WERI-Rb-1 (cell line): ENCODE results near the gene FAM187B.

Experiments
- DNase-seq: peaks from one replicate; pipeline ENCODE4 v3.0.0-alpha.2; 2020
- H3K27ac ChIP-seq: fragments of 250-450 bp; sonication (Bioruptor Pico); 2 replicates; pipeline ENCODE4 v1.5.1; 2020; ENCODE audit warnings: mild to moderate bottlenecking, moderate library complexity
- H3K27me3 ChIP-seq: fragments of 250-450 bp; sonication (Bioruptor Pico); 2 replicates; pipeline ENCODE4 v1.5.1; 2021; ENCODE audit warnings: mild to moderate bottlenecking, low read depth, moderate library complexity; ENCODE audit not compliant: insufficient read depth, severe bottlenecking
- H3K36me3 ChIP-seq: fragments of 250-450 bp; sonication (Bioruptor Pico); 2 replicates; pipeline ENCODE4 v1.5.1; 2020; ENCODE audit warnings: mild to moderate bottlenecking, moderate library complexity
- H3K4me3 ChIP-seq: 2 replicates; pipeline ENCODE4 v1.5.1; 2011; ENCODE audit warnings: low read depth, mild to moderate bottlenecking, control low read depth, low read length
- H3K9me3 ChIP-seq: fragments of 250-450 bp; sonication (Bioruptor Pico); 2 replicates; pipeline ENCODE4 v1.5.1; 2021; ENCODE audit warnings: mild to moderate bottlenecking, moderate library complexity; ENCODE audit not compliant: severe bottlenecking
- TF ChIP-seq, protein P1 (sequence below): IDR thresholded peaks from 2 replicates; pipeline ENCODE4 v1.5.1; 2011; ENCODE audit warnings: low read depth, mild to moderate bottlenecking, control low read depth, inconsistent platforms, low read length

FAM187B gene

DNA sequence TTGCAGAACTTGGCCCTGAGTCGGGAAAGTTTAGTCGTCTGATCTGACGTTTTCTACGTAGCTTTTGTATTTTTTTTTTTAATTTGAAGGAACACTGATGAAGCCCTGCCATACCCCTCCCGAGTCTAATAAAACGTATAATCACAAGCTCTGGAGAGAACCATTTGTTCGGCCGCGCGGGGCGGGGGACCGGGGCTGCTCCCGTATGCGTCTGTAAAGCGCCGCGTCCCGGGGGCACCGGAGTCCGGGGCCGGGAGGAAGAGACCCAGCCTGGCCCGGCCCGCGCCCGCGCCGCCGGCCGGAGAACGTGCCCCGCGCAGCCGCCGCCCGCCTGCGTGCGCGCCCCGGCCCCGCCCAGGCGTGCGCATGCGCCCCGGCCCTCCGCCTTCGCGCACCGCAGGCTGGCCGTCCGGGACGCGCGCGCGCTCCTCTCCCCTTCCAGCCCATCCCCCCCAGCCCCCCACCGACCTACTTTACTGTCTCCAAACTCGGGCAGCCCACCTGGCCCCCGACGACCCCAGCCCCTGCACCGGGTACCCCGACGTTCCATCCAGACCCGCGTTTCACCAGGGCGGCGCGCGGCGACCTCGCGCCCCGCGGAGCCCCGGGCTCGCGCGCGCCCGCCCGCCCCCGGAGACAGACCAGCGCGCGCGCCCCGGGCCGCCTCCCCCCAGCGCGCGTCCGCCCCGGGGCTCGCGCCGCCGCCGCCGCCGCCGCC, 39.4 kb upstream of the FAM187B start:
- H3K27me3 ChIP-seq, result no peaks in the 10 kb centered on the region
- TF ChIP-seq, protein P1, sequence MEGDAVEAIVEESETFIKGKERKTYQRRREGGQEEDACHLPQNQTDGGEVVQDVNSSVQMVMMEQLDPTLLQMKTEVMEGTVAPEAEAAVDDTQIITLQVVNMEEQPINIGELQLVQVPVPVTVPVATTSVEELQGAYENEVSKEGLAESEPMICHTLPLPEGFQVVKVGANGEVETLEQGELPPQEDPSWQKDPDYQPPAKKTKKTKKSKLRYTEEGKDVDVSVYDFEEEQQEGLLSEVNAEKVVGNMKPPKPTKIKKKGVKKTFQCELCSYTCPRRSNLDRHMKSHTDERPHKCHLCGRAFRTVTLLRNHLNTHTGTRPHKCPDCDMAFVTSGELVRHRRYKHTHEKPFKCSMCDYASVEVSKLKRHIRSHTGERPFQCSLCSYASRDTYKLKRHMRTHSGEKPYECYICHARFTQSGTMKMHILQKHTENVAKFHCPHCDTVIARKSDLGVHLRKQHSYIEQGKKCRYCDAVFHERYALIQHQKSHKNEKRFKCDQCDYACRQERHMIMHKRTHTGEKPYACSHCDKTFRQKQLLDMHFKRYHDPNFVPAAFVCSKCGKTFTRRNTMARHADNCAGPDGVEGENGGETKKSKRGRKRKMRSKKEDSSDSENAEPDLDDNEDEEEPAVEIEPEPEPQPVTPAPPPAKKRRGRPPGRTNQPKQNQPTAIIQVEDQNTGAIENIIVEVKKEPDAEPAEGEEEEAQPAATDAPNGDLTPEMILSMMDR, result no peak
- H3K27ac ChIP-seq, result peak overlapping the region; percentile 89
- DNase-seq, result peak; percentile 71
- no peaks in the 10 kb centered on the region for H3K9me3 ChIP-seq
- H3K4me3 ChIP-seq, result peak overlapping the region; percentile 69
- H3K36me3 ChIP-seq, result peaks cover 75% of the 10 kb centered on the region

DNA sequence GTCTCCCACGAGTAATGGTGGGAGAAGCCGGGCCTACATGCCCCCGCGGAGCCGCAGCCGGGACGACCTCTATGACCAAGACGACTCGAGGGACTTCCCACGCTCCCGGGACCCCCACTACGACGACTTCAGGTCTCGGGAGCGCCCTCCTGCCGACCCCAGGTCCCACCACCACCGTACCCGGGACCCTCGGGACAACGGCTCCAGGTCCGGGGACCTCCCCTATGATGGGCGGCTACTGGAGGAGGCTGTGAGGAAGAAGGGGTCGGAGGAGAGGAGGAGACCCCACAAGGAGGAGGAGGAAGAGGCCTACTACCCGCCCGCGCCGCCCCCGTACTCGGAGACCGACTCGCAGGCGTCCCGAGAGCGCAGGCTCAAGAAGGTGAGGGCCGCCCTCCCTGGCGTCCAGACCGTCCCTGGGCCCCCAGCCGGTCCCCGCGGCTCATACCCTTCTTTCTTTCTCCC, 38.8 kb upstream of the FAM187B start:
- Histone ChIP-seq H3K9me3 (no peaks in the 10 kb centered on the region), H3K36me3 (peaks cover 78% of the 10 kb centered on the region), H3K4me3 (peak overlapping the region; percentile 69), H3K27me3 (no peaks in the 10 kb centered on the region), H3K27ac (peak overlapping the region; percentile 89)
- TF ChIP-seq, protein P1, result no peak
- DNase-seq, result peak; percentile 35

DNA sequence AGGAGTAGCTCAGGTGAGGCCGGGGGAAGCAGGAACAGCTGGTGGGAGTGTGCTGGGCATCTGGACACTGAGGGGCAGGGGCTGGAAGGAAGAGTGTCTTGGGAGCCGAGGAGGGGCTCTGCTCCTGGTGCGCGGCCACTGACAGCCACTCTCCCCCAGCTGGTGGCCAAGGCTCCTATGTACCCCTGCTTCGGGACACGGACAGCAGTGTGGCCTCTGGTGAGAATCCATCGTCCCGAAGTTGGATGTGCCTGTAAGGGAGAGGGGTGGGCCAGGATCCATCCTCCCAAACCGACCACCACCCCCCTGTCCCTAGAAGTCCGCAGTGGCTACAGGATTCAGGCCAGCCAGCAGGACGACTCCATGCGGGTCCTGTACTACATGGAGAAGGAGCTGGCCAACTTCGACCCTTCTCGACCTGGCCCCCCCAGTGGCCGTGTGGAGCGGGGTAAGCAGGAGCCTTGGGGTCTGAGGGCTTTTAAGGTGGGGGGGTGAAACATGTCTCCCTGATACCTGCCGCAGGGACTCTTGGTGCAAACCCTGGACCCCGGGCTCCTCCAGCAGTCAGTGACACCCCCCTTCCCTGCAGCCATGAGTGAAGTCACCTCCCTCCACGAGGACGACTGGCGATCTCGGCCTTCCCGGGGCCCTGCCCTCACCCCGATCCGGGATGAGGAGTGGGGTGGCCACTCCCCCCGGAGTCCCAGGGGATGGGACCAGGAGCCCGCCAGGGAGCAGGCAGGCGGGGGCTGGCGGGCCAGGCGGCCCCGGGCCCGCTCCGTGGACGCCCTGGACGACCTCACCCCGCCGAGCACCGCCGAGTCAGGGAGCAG, 38.2 kb upstream of the FAM187B start:
- no peak for DNase-seq
- TF ChIP-seq, protein P1, result no peak
- peaks cover 76% of the 10 kb centered on the region for H3K36me3 ChIP-seq
- peak overlapping the region; percentile 69 for H3K4me3 ChIP-seq
- no peaks in the 10 kb centered on the region for H3K9me3 ChIP-seq
- no peaks in the 10 kb centered on the region for H3K27me3 ChIP-seq
- peak overlapping the region; percentile 89 for H3K27ac ChIP-seq

DNA sequence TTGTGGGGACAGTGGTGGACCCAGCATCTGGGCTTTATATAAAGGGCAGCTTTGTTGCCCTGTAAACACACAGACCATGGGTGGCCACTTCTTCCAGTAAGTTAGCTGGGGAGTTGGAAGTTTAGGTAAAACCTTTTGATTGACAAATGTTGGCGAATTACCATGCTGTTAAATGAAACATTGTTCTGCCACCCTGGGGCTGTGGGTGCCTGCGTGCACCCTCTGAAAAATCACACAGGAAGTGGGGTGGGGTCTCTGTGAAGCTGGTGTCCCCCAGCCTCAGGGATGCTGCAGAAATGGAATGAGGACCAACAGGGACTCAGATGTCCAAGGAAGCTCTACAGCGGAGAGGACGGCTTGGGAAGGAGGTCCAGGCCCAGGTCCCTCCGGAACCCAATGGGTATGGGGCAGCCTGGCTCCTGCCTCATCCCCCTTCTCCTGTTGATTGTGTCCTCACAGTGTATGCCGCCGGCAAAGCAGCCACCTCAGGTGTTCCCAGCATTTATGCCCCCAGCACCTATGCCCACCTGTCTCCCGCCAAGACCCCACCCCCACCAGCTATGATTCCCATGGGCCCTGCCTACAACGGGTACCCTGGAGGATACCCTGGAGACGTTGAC, 37.5 kb upstream of the FAM187B start:
- peak; percentile 10 for DNase-seq
- H3K27ac ChIP-seq, result no peak overlapping the region; the same call in 1 of the 2 replicates
- no peaks in the 10 kb centered on the region for H3K9me3 ChIP-seq
- no peak overlapping the region for H3K4me3 ChIP-seq
- H3K27me3 ChIP-seq, result no peaks in the 10 kb centered on the region
- TF ChIP-seq, protein P1, result no peak
- H3K36me3 ChIP-seq, result peaks cover 75% of the 10 kb centered on the region

DNA sequence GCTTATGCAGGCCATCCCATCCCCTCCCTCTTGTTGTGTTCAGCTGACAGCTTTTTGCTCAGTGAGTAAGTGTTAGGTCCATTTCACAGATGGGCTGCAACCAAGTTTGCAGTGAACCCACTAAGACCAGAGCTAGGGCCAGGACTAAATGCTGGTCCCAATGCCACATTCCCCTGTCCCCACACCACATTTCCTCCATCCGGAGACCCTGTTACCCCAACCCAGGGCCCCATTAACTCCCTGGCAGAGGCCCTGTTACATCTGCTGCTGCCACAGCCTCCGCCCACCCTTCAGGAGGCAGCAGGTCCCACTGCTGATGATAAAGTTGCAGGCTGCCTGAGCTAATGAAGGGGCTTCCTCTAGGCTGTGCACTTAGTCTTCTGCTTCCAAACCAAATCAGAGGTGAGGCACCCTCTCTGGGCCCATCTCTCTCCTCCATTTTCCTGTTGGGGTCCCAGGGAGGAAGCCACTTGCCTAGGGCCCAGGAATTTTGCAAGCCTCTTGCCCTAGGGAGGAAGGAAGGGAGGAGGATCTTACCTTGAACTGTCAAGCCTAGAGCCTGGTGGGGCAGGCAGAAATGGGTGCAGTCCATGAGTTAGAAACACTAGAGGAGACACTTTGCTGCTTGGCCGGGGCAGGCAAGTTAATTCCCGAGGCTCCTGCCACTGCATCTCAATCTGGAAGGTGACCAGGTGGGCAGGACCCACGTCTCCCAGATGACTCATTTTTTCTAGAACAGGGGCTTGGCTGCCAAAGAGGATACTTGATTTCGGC, 36.8 kb upstream of the FAM187B start:
- peak; percentile 8 for DNase-seq
- H3K27ac ChIP-seq, result no peak overlapping the region; the same call in 1 of the 2 replicates
- peaks cover 73% of the 10 kb centered on the region for H3K36me3 ChIP-seq
- no peaks in the 10 kb centered on the region for H3K9me3 ChIP-seq
- no peaks in the 10 kb centered on the region for H3K27me3 ChIP-seq
- TF ChIP-seq, protein P1, result no peak
- no peak overlapping the region for H3K4me3 ChIP-seq
